ENCODE measurements around the gene FITM1.

DNA sequence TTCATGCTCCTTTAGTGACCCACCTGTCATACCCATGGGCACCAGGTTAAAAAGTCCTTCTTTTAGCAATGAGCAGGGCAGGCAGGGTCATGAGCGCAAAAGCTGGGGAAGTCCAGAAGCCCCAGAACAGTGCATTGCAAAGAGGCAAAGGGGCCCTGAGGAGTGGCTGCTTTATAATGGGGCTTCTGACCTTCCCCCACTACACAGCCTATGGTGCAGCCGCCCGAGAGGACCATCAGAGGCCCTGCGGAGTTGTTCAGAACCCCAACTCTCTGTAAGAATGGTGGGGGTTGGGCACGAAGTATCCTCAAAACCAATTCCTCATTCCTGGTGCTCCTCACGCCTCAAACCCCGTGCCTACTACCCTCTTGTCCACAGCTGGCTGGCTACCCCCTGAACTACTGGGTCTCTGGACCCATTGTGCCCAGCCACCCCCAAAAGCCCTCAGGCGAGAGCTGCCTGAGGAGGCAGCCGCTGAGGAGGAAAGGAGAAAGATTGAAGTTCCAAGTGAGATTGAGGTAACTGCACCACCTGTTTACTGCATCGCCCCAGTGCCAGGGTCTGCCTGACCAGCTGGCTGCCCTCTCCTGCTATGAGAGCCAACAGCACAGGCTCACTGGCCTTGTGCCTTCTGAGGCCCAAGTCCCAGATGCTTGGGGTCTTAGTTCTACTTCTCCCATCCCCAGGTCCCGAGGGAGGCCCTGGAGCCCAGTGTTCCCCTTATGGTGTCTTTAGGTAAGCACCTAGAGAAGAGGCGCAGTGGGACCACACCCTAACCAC lies 48.1 kb downstream of the FITM1 start:
- TF ChIP-seq, protein P1, sequence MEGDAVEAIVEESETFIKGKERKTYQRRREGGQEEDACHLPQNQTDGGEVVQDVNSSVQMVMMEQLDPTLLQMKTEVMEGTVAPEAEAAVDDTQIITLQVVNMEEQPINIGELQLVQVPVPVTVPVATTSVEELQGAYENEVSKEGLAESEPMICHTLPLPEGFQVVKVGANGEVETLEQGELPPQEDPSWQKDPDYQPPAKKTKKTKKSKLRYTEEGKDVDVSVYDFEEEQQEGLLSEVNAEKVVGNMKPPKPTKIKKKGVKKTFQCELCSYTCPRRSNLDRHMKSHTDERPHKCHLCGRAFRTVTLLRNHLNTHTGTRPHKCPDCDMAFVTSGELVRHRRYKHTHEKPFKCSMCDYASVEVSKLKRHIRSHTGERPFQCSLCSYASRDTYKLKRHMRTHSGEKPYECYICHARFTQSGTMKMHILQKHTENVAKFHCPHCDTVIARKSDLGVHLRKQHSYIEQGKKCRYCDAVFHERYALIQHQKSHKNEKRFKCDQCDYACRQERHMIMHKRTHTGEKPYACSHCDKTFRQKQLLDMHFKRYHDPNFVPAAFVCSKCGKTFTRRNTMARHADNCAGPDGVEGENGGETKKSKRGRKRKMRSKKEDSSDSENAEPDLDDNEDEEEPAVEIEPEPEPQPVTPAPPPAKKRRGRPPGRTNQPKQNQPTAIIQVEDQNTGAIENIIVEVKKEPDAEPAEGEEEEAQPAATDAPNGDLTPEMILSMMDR (IDR thresholded peaks at IDR 0.05; ENCODE audit: low read length), result no peak
- no peak for TF ChIP-seq EZH2 (IDR thresholded peaks at IDR 0.05; ENCODE audit: borderline replicate concordance, low read length)
